ENCODE data around the gene ARL5A.
"Not testable (repeated sequence)": the region's sequence is repeated elsewhere in the genome, so short reads cannot be mapped to it uniquely, and the experiment has no call there.

ARL5A gene, protein sequence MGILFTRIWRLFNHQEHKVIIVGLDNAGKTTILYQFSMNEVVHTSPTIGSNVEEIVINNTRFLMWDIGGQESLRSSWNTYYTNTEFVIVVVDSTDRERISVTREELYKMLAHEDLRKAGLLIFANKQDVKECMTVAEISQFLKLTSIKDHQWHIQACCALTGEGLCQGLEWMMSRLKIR

DNA sequence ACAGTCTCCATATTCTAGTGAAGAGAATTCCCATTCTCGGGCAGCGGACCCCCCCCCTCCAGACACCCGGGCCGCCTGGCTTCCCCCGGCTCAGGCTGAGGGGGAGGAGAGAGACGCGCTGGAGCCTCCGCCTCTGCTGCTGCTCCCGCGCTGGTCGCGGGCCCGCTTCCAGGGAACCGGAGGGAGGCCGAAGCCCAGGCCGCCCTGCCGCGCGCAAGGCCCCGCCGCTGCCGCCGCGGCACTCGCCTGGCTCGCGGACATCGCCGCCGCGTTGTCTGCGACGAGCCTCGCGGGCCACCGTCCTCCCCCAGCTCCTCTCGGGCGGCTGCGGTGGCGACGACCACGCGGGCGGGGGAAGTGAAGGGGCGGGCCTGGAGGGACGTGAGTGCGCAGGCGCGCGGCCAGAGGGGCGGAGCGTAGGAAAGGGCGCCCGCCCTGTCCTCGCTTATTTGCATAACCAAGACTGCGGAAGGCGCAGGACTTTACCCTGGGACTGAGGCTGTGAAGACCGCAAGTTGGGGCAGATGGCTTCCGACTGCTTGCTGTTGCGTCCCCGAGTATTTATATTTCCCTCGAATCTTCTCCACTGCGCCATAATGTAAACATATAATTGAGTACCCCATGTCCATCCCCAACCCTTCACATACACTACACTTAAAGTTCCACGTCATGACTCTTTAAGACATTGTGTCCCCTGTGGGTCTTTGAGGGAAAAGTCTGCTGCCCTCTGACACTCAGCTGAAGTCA lies at the start of gene ARL5A:
ARL5A (minus strand) TSS at position 279 of the 747 bp plus-strand sequence; CDS start at position 34, 245 bp downstream.
- DNase-seq (ENCODE audit: low read depth) = peak; percentile 96

DNA sequence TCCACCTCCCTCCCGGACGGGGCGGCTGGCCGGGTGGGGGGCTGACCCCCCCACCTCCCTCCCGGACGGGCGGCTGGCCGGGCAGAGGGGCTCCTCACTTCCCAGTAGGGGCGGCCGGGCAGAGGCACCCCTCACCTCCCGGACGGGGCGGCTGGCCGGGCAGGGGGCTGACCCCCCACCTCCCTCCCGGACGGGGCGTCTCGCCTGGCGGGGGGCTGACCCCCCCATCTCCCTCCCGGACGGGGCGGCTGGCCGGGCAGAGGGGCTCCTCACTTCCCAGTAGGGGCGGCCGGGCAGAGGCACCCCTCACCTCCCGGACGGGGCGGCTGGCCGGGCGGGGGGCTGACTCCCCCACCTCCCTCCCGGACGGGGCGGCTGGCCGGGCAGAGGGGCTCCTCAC lies 47.4 kb upstream of the ARL5A start:
- DNase-seq (ENCODE audit: low read depth) = not testable (repeated sequence)

DNA sequence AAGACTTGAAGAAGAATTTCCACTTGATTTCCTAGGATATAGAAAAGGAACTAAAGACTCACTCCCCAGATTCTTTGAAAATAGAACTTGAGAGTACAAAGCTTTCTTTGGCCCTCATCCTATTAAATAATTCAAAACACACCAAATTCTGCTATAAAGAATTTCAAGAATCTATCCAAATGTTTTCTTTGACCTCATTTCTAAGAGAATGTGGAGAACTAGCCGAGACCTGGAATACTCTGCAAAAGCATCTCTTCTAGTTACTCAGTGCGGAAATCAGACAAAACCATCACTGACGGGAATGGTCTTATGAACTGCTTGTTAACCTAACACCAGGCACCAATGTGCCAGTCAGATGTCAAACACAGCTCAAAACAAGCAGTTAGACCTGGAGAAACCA lies 44.2 kb upstream of the ARL5A start:
- peak; percentile 56 for DNase-seq (ENCODE audit: low read depth)

DNA sequence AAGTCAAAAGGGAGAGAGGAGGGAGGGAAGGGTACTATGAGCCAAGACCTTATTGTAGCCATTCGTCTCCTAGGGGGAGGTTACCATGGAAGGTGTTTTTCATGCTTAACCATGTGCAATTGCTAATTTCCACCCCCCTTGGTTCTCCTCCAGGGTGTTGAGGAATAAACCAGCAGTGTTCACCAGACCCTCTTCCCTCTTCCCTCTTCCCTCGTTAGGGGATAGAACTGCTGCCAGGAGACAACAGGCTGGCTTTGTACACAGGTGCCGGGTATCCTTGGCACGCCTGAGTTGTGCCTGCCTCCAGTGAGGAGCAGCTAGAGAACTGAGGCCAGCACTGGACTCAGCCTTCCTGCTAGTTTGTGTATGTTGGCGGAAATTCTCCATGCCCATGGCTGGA lies 41.1 kb upstream of the ARL5A start:
- no peak for DNase-seq (ENCODE audit: low read depth)

DNA sequence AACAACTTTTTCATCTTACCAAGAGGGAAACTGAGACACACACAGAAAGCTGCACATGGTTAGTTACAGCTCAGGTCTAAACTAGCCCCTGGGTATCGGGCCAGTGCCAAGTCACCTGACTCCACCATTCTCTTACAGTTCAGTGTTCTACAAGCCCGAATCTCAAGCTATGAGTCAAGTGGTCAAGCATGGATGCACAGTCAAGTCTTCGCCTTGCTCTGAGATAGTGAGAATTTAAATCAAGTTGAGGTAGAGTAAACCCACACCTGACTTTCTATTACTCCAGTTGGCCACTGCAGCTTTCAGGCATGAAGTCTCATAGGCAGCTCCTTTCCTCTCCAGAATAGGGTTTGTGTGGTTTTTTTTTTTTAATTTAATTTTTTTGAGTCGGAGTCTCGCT lies 34.5 kb upstream of the ARL5A start:
- no peak for DNase-seq (ENCODE audit: low read depth)

DNA sequence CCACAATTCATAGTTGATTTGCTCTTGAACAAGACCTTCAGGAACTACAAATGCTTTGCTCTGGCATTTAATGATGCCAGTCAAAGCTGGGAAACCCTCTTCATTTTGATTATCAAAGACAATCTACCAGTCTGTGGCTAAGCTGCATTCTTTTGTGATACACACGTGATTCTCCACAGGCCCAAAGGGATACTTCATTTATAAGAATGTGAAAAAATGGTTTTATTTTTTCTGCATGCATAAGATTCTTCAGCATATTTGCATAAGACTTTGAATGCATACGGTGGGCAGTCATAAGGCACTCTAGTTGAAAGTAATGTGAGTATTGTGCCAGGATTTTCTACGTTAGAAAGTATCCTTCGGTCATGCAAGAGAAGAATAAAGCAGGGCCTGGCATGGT lies 33.0 kb upstream of the ARL5A start:
- no peak for DNase-seq (ENCODE audit: low read depth)

DNA sequence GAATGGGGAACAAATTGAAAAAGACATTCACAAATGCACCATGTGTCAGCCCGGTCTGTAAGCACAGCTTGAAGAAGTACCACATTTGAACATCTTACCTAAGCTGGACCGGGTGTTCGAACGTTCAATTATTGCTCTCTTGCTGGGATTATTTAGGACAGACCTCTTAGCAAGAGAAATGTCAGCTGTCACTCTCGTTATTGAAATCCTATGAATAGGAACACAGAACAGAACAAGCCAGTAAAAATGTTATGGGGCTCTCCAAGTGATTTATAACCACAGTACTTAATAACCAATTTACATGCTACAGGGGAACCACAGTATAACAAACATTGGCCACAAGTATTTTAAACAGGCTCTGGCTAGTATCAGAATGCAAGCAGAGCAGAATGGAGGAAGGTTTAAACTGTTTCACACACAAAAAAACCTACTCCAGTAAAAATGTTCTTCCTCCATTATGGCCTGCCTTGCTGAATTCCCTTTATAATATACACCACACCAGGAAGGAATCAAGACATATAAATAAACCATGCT lies 32.5 kb upstream of the ARL5A start:
- no peak for DNase-seq (ENCODE audit: low read depth)

DNA sequence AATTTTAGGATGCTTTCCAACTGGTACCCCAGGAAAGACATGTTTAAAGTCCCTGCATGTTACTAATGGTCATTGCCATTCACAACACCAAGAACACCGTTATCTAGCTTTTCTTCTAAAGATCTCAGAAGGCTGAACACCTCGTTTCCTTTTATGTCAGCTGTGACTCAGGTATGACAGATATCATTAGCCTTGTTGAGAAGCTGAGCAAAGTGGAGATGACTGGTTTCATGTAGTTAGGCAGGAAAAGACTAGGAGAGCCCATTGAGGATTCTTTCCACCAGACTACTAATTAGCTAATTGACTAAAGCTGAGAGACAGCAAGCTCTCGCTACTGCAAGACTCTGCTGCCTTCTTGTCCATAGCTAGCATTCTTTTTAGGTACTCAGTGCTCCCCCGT lies 32.0 kb upstream of the ARL5A start:
- no peak for DNase-seq (ENCODE audit: low read depth)

DNA sequence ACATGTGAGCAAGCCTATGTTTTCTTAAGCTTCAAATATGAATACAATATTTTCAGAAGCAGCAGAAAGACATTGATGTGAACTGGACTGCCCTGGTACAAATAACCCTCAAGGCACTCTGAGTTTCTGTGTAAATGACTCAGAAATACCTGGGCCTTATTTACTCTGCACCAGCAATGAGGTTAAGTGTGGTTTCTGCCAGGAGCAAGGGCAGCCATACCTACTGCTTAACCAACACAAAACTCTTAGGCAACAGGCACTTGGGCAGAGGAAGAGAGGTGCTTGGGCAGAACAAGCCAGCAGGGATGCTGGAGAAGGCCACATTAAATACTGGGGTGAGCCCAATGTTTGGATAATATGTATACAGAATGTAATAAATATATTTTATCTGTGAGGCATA lies 29.4 kb upstream of the ARL5A start:
- no peak for DNase-seq (ENCODE audit: low read depth)

DNA sequence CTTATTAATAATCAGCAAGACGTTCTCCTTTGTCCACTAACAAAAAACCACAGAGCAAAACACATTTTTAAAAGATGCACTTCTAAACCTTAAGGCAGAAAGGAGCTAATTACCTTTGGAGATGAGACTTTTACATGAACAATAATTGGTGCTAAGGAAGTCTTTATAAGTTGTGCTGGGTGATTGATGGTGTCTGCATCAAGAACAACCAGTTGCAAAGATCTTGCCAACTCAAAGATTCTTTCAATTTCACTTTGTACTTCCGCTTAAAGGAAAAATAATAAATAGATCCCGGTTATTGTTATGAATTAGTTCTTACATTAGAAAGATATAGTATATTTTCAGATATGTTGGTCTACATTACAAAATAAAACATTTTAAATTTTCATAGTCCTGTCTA lies 26.9 kb upstream of the ARL5A start:
- no peak for DNase-seq (ENCODE audit: low read depth)

DNA sequence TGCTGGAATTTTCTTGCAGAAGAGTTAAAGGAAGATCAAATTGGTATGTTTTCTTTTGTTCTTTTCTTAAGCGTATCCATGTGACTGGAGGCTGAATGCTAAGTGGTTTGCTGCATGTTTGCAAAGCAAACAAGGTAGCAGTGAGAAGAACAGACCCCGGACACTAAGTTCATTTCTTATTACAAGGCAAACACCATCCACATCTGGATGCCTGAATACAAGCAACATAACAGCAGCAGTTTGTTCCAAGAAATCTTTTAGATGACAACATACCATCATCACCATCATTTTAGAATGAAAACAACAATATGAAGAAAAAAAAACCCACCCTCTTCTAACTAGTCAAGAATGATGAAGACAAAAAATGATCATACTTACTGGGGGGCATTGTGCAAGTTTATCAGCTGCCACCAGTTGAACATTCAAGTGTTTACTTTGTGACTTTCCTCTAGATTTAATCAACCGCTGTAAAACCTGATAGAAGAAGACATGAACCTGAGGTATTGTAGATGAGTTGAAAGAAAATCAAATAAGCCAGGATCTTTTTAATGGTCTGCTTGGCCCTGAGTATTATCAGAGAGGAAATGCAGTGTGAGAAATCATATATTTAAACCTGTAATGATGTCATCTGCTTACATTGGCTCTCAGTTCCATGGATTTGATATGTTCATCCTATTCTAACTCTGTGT lies 25.0 kb upstream of the ARL5A start:
- no peak for DNase-seq (ENCODE audit: low read depth)

DNA sequence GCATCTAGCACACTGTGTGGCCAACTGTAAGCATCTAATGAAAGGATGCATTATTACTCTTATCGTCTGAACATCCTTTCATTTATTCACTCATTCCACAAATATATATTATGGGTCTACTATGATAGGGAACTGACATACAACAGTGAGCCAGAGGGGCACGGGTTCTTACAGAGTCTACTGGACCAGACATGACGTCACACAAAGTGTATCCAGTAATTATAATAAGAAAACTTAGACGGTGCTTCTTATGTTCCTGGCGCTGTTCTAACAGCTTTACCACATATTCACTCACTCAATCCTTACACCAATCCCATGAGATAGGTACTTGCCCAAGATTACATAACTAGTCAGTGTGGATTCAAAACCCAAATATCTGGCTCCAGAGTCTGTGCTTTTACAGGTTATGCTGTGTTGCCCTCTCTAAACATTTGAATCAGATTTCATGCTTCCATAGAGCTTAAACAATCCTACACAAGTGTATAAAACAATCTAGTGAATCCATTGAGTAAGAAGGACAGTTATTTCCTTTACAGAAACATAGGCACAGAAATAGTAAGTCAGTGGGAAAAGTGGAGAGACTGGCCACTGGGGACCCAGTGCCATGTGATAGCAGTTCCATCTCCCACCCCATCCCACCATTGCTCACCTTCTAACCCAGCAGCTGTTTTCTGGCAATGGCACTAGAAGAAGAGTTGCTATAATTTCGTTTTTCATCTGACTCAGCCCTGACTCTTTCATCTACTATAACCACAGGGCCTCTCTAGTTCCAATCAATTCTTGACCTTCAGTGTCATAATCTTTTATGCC lies 24.2 kb upstream of the ARL5A start:
- no peak for DNase-seq (ENCODE audit: low read depth)

DNA sequence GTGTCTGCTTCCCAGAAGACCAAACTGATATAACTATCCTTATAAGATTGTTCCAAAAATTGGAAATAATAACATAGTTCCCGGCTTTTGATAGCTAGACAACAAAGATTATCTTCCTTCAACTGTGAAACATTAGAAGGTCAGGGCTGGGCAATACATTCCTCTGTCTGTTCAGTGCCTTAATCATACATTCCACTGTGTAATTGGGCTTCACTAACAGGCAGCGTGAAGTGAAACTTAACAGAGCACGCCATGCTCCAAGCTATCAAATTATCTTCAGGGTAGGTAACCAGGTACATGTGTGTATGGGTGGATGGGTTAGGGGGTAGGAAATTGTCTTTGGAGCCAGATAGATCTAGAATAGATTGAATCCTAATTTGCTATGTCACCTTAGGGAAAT lies 23.5 kb upstream of the ARL5A start:
- DNase-seq (ENCODE audit: low read depth) = no peak

DNA sequence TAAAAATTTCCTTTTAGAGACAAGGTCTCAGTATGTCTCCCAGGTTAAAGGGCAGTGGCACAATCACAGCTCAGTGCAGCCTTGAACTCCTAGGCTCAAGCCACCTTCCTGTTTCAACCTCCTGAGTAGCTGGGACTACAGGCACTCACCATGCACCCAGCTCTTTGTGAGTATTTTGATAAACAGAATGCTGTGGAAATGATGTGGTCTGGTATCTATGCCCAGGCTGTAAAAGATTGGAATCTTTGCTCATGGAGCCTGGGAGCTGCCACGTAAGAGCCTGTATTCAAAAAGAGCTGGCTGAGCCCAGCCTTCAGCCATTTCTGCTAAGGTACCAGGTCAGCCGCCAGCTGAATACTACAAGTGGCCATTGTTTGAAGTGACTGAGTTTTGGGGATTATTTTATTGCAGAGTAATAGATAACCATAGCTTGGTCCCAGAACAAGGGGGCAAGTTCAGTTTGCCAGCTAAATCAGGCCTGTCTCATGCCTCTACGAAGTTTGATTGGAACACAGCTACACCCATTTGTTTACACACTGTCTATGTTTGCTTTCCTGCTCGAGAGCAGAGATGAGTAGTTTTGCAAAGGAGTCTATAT lies 21.3 kb upstream of the ARL5A start:
- DNase-seq (ENCODE audit: low read depth) = no peak

DNA sequence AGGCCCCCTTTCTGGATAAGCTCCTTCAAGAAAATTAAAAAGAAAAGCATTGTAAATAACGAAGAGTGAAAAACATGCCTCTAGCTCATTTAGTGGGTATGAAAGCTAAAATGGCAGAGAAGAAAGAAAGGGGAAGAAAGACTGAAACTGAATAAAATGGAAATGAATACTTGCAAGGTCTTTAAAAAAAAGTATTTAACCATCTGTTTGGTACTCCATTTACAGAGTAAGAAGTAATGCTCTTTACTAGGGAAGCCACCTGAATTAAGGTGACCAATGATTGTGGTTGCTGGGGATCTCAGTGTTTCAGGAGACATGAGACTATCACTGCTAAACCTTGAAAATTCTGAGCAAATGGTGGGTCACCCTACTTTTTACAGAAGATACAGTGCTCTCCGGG lies 17.7 kb upstream of the ARL5A start:
- no peak for DNase-seq (ENCODE audit: low read depth)

DNA sequence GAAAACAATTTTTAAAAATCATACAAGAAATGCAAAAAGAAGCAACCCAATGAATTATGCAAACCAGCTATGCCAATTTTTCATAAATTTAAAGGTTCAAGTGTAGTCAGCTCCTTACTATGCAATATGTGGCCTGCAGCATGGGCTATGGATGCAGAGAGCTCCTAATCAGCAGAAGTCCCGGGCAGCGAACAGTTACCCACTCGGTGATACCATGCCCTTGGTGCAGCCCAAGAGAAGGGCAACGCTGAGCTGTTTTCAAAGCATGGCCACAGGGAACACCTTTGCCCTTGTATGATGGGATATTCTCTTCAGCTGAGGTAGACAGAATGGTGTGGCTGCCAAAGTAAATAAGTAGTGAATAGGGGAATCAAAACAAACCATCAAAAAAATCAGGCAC lies 17.3 kb upstream of the ARL5A start:
- no peak for DNase-seq (ENCODE audit: low read depth)

DNA sequence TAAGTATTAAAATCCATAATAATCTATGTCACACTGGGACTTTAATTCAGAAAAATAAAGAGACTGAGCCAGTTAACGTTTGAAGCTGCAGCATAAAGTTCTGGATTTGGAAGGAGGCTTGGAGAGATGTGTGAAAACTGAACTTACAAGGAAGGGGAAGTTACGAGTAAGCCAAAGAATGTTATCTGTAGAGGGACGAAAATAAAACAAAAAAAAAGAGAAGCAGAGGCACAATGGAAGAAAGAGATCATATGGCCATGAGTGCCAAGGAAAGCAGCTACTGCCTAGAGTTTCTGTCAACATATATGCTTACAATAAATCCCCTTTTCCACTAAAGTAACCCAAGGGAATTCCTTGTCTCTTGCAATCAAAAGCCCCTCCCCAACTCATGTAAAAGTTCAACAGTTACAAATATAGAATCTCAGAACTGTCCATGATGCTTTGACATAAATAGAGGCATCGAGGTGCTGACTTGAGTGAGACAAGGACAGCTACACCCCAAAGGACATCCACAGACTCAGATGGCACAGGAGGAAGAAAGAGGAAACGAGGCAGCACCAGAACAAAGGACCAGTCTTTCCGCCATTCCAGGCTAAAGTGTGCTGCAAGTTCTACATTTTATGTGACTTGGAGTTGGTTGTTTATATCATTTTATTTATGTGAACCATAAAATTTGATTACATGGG lies 16.1 kb upstream of the ARL5A start:
- DNase-seq (ENCODE audit: low read depth) = no peak

DNA sequence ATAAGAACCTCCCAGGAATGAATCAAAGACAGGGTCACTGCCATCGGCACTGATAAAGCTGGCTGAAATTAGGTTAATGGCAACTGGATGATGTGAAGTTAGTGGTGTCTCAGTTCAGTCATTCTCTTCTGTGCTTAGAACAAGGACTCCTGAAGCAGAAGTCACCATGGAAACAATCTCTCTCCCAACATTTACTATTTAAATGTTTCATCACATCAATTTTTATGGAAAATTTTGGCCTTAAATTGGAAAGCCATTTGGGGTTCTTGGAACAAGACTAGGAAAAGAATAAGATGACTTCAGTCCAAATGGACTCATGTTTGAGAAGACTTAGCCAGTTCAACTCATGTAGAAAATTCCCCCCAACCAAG lies 15.5 kb upstream of the ARL5A start:
- no peak for DNase-seq (ENCODE audit: low read depth)

DNA sequence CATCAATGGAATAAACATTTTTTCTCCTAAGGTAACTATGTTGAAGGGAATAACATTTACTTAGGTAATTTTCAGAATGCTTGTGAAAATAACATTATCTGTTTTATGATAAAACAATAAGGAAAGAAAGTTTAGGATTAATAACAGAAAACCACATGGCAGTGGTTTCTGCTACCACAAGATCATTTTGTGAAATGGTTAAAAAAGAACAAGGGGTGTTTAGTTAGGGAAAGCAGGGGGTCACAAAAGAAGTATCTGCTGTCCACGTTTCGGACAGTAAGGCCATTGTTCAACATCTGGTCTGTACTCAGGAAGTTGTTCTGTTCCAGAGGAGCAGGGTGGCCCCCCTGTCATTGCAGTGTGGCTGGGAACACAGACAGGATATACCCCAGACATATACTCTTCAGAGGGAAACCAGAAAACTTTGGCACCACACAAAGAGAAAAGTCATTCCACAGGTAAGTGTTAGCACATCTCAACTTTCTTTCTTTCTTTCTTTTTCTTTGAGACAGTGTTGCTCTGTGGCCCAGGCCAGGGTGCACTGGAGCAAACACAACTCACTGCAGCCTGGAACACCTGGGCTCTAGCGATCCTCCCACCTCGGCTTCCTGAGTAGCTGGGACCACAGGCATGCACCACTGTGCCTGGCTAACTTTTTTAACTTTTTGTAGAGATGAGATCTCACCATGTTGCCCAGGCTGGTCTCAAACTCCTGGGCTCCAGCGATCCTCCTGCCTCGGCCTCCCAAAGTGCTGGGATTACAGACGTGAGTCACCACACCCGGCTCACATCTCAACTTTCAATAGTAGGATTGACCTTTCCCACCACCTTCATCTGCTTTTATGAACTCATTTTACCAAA lies 14.8 kb upstream of the ARL5A start:
- no peak for DNase-seq (ENCODE audit: low read depth)

DNA sequence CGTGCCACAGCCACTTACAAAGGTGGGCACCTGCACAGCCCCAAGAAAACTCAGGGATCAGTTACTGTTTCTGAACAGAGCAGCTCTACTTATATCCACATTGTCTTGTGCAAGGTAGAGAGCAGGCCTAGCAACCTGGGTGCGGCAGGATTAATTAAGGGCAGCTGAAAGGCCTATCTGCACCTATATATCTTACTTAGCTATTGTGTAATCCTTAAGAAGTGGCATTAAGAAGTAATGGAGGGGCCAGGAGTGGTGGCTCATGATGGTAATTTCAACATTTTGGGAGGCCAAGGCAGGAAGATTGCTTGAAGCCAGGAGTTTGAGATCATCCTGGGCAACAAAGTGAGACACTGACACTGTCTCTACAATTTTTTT lies 12.8 kb upstream of the ARL5A start:
- DNase-seq (ENCODE audit: low read depth) = no peak

Data from fibroblast of gingiva (primary cell).